Urothelium cell line (cell line): ENCODE results near the gene NET1.
"Not testable (repeated sequence)": the region's sequence is repeated elsewhere in the genome, so short reads cannot be mapped to it uniquely, and the experiment has no call there.

Experiments
- DNase-seq: peaks from one replicate; pipeline ENCODE4 v3.0.0; 2011; ENCODE audit warnings: low spot score, mixed read lengths
- FAIRE-seq: peaks from 2 replicates; lab custom pipeline; 2011; peaks lifted over from hg19 to GRCh38; lab: Jason Lieb, UNC

The NET1 gene, protein sequence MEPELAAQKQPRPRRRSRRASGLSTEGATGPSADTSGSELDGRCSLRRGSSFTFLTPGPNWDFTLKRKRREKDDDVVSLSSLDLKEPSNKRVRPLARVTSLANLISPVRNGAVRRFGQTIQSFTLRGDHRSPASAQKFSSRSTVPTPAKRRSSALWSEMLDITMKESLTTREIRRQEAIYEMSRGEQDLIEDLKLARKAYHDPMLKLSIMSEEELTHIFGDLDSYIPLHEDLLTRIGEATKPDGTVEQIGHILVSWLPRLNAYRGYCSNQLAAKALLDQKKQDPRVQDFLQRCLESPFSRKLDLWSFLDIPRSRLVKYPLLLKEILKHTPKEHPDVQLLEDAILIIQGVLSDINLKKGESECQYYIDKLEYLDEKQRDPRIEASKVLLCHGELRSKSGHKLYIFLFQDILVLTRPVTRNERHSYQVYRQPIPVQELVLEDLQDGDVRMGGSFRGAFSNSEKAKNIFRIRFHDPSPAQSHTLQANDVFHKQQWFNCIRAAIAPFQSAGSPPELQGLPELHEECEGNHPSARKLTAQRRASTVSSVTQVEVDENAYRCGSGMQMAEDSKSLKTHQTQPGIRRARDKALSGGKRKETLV

DNA sequence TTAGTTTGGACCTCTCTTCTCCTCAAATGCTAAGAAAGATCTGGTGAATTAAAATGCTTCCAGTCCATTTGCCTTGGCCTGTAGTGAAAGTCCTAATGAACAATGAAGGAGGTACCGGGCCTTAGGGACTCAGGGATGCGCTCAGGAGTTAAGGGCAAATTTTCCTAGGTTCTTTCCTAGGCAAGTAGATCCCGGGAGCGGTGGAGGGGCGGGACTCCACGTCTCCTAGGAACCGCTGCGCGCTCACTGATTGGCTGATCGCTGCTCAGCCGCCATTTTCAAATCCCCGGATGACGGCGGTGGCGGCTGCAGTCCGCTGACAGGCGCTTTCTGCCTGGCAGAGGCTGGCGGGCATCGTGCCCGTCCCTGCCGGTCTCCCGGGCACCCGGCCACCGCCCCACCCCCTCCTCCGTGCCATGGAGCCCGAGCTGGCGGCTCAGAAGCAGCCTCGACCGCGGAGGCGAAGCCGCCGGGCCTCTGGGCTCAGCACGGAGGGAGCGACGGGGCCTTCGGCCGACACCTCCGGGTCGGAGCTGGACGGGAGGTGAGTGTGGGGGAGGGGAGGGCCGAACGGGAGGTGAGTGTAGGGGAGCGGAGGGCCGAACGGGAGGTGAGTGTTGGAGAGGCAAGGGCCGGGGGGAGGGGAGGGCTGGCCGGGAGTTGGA is at the start of gene NET1:
NET1 (plus strand) TSS at position 281 of the 665 bp plus-strand sequence; CDS start at position 417, 136 bp downstream.
- no peak for FAIRE-seq
- DNase-seq, result peak; percentile 98

DNA sequence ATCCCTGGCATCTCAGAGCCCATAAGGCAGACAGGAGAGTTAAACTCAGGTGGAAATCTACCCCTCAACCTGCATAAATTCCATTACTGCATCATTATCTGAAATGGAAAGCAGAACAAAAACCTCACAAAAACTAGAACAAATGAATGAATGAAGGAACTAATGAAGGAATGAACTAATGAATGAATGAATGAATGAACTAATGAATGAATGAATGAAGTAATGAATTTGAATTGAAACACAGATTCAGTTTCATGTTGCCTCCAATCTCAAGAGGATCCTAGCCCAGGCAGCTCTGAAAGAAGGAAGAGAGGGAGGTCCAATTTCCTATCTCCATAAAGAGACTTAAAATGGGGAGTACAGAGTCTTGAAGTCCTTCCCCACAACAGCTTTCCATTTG is 49.5 kb upstream of the NET1 start:
- DNase-seq (no peak), FAIRE-seq (no peak)

DNA sequence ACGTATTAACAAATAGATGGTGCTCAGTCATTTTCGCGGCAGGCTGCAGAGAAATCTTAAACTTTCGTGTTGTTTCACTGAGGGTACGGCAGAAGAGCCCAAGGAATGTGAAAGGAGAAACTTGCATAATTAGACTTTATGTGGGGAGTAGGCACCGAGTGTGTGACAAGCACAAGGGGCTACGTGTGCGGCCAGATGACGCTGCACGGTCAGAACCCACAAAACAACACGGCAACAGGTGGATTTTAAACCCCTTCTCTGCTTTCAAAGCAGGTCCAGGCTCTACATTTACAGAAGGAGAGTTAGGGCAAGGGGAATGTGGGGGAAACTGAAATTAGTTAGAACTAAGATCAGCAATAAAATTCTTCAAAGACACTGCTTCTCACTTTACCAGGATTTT is 48.0 kb upstream of the NET1 start:
- DNase-seq, result no peak
- no peak for FAIRE-seq

DNA sequence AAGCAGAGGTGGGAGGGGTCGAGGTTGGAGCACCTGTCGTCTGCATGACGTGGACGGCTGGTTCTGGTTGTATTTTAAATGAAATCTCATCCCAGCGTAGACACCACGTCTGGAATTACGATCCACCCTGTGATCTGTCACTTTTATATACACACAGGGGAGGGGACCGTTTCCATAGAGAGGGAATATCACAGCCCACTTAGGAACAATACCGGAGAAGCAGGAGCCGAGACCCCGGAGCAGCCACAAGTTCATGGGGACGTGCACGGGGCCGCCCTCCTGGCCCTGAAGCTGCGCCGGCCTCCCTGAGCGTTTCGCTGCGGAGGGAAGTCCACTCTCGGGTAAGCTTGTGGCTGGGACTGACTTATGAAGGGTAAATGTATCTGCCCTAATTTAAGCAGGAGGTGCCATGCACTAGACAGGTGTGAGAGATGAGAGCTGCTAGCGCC is 47.4 kb upstream of the NET1 start, which contains the start of gene UCN3:
UCN3 (plus strand) TSS at position 77 of the 449 bp plus-strand sequence. CDS start 8,755 bp downstream, outside the sequence.
- no peak for DNase-seq
- no peak for FAIRE-seq

DNA sequence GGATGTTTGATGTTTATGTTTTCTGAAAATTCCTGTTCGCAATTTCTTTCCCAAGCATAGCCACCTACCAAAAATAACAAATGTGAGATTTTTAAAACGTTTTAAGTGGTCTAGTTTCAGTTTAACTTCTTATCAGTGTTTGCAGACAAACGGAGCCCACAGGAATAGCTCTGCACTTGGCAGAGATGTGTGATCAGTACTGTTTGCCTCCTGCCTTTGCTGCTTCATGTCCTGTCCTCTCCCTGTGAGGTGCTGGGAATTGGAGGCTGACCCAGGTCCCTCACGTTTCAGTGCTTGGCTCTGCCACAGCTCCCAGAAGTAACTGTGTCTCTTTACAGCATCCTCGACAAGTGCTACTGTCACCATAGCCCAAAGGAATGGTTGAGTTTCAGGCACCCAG is 46.4 kb upstream of the NET1 start:
- no peak for FAIRE-seq
- DNase-seq, result no peak

DNA sequence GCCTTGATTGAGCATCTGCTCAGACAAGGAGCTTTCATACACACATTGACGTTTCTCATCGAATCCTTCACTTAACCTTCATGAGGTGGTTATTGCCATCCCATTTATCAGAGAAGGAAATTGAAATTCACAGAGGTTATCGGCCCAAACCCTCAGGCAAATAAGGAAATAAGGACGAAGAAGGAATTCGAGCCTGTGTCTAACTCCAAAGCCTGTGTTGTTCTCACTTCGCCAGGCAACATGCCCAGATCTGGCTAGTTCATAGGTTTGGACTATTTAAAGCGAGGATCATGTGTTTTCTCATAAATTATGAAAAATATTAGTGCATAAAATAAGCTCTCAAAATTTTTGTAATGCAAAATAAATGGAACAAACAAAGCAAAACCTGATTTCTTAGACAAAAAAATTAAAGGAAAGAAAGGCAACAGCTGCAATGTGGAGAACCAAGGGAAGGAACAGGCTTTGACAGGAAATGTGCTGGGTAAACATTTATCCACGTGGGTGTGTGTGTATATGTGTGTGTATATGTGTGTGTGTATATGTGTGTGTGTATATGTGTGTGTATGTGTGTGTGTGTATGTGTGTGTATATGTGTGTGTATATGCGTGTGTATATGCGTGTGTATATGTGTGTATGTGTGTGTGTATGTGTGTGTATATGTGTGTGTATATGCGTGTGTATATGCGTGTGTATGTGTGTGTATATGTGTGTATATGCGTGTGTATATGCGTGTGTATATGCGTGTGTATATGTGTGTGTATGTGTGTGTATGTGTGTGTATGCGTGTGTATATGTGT is 42.8 kb upstream of the NET1 start:
- DNase-seq (no peak), FAIRE-seq (no peak)

DNA sequence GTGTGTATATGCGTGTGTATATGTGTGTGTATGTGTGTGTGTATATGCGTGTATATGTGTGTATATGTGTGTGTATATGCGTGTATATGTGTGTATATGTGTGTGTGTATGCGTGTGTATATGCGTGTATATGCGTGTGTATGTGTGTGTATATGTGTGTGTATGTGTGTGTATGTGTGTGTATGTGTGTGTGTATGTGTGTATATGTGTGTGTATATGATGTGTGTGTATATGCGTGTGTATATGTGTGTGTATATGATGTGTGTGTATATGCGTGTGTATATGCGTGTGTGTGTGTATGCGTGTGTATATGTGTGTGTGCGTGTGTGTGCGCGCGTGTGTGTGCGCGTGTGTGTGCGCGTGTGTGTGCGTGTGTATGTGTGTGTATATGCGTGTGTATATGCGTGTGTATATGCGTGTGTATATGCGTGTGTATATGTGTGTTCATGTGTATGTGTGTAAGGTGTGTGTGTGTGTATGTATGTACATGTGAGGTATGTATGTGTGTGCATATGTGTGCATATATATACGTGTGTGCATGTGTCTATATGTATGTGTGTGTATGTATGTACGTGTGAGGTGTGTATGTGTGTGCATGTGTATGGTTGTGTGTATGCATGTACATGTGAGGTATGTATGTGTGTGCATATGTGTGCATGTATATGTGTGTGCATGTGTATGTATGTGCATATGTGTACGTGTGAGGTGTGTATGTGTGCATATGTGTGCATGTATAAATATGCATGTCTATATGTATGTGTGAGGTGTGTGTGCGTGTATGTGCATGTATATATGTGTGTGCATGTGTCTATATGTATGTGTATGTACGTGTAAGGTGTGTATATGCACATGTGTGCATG is 41.6 kb upstream of the NET1 start:
- FAIRE-seq, result peak; percentile 99
- no peak for DNase-seq

DNA sequence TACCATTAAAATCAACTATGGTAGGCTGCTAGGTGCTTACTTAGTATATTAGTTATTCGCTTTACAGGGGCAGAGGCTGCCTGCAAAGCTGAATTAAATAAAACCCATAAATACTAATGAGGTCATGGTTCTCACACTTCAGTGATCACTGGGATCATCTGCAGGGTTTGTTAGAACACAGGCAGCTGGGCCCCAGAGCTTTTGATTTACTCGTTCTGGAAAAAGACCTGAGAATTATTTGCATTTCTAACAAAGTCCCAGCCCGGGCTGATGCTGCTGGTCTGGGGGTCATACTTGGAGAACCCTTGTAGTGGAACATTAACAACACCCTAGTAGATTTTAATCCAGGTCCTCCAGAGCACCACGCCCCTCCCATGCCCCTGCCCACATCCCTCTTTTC is 39.0 kb upstream of the NET1 start:
- FAIRE-seq (no peak), DNase-seq (no peak)

DNA sequence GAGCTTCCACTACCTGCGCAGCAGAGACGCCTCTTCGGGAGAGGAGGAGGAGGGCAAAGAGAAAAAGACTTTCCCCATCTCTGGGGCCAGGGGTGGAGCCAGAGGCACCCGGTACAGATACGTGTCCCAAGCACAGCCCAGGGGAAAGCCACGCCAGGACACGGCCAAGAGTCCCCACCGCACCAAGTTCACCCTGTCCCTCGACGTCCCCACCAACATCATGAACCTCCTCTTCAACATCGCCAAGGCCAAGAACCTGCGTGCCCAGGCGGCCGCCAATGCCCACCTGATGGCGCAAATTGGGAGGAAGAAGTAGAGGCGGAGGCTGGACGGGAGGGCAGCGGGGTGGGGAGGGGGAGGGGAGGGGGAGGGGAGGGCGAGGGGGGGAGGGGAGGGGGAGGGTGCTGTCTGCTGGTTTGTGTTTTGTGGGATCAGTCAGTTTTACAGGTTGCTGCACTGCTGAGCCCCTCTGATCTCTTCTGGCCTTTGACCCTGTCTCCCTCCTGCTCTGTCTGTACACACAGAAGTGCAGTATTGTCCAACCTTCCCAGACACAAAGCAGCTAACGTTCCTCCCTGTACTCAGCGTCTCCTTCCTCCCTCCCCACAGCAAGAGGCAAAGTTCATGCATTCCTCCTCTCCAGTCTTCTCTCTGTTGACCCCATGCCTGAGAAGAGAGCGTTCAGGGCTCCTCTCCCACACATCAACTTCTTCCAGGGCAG is 38.3 kb upstream of the NET1 start:
- FAIRE-seq (no peak), DNase-seq (no peak)

DNA sequence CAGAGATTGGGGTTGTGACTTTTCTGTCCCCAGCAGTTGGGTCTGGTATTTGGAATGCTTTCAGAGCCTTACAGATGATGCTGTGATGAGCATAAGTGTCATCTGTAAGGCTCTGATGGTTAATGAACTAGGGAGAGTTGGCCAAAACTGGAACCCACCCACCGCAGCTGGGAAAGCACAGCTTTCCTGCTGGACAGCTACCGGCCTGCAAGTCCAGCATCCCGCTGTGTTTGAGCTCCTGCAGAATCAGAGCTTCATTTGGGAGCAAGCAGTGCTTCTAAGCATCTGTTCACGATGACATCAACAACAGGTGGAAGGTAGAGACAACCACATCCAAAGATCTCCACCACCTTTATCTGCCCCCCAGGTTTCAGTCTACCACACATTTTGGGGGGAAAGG is 35.9 kb upstream of the NET1 start:
- DNase-seq, result no peak
- no peak for FAIRE-seq

DNA sequence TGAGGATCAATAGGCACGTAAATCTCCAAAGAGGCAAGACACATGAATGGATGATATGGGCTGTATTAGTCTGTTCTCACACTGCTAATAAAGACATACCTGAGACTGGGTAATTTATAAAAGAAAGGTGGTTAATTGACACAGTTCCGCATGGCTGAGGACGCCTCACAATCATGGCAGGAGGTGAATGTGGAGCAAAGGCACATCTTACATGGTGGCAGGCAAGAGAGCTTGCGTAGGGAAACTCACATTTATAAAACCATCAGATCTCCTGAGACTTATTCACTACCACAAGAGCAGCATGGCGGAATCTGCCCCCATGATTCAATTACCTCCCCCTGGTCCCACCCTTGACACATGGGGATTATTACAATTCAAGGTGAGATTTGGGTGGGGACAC is 33.2 kb upstream of the NET1 start:
- FAIRE-seq, DNase-seq: not testable (repeated sequence)

DNA sequence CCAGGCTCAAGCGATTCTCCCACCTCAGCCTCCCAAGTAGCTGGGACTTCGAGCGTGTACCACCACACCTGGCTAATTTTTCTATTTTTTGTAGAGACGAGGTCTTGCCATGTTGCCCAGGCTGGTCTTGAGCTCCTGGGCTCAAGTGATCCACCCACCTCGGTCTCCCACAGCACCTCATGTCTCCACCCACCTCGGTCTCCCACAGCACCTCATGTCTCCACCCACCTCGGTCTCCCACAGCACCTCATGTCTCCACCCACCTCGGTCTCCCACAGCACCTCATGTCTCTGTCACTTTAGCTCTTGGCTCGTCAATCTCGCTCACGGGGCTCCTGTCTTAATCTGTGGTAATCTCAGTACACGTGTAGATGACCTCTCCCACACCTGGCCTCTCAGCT is 32.0 kb upstream of the NET1 start:
- not testable (repeated sequence) for FAIRE-seq, DNase-seq

DNA sequence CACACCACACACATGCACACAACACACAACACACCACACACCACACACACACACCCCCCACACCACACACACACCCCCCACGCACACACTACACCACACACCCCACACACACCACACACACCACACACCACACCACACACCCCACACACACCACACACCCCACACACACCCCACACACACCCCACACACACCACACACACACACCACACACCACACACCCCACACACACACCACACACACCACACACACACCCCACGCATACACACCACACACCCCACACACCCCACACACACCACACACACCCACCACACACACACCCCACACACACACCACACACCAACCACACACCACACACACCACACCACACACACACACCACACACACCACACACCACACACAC is 31.2 kb upstream of the NET1 start:
- DNase-seq, result no peak
- peak; percentile 100 for FAIRE-seq

DNA sequence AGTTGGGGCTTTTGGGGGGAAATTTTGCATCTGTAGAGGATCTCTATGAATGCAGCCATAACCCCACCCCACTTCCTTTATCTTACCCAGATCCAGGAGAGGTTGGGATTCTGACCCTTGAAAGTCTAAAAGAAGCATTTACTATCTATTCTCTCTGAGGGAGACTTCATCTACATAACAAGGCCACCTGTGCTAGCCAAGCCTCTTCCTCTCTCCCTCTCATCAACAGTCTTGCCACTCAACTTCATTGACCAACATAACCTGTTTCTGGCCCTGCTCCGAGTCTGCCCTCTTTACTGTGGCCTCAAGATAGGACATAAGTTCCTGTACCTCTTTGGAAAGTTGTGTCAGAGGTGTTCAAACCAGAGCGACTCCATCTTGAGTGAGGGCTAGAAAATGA is 27.1 kb upstream of the NET1 start:
- DNase-seq (no peak), FAIRE-seq (no peak)

DNA sequence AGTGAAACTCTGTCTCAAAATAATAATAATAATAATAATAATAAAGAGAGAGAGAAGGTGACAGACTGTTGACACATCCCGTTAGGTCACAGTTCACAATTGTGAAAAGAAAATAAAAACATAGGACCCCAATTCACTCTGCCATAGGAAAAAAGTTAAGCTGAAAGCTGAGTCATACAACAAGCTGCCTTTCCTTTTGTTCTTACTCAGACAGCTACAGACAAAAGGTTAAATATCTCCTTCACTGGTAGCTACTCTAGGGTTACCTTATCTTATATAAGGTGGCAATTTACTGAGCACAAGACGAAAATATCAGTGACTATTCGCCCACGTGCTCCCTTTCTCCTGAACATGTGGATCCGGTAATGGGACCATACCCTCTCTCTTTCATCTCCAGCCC is 25.2 kb upstream of the NET1 start:
- no peak for DNase-seq
- no peak for FAIRE-seq

DNA sequence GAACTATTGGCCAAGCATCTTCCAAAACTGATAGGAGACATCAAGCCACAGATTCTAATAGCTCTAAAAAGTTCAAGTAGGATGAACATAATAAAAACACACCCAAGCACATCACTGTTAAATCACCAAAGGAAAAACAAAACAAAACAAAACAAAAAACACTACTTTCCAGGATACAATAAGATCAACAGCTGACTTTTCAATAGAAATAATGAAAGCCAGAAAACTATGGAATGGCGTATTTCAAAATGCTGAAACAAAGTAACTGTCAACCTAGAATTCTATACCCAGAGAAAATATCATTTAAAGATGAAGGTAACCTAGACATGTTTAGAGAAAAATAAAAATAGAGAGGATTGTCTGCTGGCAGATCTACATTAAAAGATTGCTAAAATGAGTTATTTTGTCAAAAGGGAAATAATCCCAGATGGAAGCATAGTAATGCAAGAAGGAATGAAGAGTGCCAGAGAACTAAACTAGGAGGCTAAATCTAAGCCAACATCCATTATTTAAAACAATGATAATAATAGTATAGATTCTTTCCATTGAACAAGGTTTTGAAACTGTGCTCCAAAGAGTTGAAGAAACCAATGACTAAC is 21.7 kb upstream of the NET1 start:
- no peak for FAIRE-seq
- DNase-seq, result no peak

DNA sequence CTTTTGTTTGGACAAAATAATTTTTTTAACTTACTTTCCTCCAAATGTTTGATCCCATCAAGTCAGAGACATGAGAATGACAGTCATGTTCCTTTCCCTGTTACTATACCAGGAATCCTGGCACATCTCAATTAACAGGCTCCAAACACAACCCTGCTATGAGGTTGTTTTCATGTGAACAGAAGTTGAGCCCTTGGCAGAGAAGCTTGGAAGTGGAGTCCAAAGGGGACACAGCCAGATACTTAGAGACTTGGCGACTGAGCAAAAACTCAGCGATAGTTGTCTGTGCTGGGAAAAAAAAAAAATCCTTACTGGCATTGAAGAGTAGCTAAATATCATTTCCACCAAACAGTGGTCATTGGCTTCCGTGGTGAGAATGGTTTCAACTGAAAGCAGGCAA is 20.6 kb upstream of the NET1 start:
- no peak for DNase-seq
- no peak for FAIRE-seq

DNA sequence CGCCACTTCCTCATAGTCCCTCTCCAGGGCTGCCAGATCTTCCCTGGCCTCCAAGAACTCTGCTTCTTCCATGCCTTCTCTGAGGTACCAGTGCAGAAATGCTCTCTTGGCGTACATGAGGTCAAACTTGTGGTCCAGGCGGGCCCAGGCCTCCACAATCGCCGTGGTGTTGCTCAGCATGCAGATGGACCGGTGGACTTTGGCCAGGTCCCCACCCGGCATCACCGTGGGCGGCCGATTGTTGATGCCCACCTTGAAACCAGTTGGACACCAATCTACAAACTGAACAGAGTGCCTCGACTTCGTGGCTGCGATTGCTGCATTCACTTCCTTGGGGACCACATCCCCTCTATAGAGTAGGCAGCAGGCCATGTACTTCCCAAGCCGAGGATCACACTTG is 18.8 kb upstream of the NET1 start:
- FAIRE-seq, result no peak
- no peak for DNase-seq

DNA sequence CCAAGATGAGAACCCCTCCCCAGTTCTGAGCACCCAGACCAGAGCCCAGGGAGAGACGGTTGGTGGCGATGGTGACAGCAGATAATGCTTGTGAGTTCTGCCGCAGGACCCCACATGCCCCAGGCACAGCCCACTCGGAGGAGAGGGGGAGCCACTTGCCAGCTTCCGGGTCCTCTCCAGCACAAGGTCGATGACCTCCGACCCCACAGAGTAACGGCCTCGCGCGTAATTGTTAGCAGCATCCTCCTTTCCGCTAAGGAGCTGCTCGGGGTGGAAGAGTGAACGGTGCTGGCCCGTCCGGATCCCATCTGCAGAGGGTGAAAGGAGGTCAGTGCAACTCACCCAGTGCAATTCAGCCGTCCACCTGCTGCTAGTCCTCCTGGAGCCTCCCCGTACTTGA is 17.2 kb upstream of the NET1 start:
- DNase-seq, result no peak
- no peak for FAIRE-seq
